ENCODE results near the gene PEDS1. TPM values are rescaled to one million over a fixed set of nuclear protein-coding genes. Genes with fewer than 3 reads are reported as not detected.

Gene PEDS1
- total RNA-seq, 4 donors from 2014 or later: 24.1 to 46.3 (median 31.8) TPM

DNA sequence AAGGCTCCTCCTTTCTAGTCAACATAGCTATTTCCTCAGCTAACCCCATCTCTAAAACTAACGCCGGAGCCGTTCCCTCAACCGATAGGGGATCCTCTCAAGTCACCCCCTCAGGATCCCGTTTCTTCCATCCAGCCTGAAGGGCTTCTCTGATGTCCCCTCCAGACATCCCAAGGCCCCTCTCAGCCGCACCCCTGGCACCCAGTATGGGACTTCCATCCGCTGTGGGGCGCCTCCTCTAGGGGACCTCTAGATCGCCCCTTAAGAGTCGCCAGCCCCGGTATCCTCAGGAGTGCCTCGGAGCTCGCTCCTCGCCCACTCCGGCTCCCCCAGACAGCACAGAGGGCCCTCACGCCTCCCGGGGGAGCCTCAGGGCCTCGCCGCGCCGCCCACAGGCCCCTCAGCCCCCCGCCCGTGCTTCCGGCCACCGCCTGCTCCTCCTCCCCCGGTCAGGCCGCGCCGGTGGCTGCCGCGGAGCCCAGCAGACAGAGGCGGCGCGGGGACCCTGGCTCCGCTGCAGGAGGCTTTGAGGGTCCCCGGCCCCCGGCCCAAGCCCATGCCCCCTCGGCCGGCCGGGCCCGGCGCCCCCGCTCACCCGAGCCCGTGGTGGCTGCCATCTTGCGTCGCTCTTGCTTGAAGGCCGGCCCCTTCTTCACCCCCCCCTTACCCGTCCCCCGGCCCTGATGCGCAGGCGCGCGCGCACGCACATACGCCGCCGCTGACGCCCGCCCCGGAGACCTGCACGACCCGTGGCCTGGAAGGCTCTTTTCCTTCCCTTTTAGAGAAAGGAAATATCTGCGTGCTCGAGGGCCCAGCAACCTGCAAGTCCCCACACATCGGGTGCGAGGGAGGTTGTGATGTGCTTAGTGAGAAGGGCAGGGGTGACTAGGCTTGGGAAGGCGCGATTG, 40.8 kb downstream of the PEDS1 start, which contains the start of gene UBE2V1:
Gene UBE2V1 (minus strand): TSS at position 639 of the 908 bp plus-strand sequence. CDS start 22 bp downstream, at position 617.
- TF ChIP-seq POLR2A (IDR thresholded peaks at IDR 0.05): peak; percentile 71 to 78
- no peak for TF ChIP-seq EP300 (IDR thresholded peaks at IDR 0.05)
- peak; percentile 80 for TF ChIP-seq POLR2AphosphoS5 (IDR thresholded peaks at IDR 0.05)
- TF ChIP-seq, protein P1, sequence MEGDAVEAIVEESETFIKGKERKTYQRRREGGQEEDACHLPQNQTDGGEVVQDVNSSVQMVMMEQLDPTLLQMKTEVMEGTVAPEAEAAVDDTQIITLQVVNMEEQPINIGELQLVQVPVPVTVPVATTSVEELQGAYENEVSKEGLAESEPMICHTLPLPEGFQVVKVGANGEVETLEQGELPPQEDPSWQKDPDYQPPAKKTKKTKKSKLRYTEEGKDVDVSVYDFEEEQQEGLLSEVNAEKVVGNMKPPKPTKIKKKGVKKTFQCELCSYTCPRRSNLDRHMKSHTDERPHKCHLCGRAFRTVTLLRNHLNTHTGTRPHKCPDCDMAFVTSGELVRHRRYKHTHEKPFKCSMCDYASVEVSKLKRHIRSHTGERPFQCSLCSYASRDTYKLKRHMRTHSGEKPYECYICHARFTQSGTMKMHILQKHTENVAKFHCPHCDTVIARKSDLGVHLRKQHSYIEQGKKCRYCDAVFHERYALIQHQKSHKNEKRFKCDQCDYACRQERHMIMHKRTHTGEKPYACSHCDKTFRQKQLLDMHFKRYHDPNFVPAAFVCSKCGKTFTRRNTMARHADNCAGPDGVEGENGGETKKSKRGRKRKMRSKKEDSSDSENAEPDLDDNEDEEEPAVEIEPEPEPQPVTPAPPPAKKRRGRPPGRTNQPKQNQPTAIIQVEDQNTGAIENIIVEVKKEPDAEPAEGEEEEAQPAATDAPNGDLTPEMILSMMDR (IDR thresholded peaks at IDR 0.05): peak in 3 of 4 experiments; percentile 25 to 58 (median 40)

GRCh38 chr20:50111829-50112495, 41.6 kb downstream of the PEDS1 start:
- Histone ChIP-seq H3K27me3 (no peaks in the 10 kb centered on the region), H3K4me1 (peaks cover 6 to 87% (median 62%) of the 10 kb centered on the region in 3 donors), H3K4me3 (peak overlapping the region; percentile 89 to 95), H3K9me3 (no peaks in the 10 kb centered on the region), H3K27ac (peak overlapping the region; percentile 91 to 98 (median 96)), H3K36me3 (no peaks in the 10 kb centered on the region)
- no peak for ATAC-seq
- no peak for TF ChIP-seq EP300 (IDR thresholded peaks at IDR 0.05)
- no peak for TF ChIP-seq POLR2AphosphoS5 (IDR thresholded peaks at IDR 0.05)
- TF ChIP-seq, protein P1 (IDR thresholded peaks at IDR 0.05): no peak
- no peak for TF ChIP-seq POLR2A (IDR thresholded peaks at IDR 0.05)
- WGBS, 2 donors (ENCODE audit: low coverage in 1 of 2): 1 to 3% methylated on average over 7 of the region's 9 CpGs

More for the DNA sequence above, 40.8 kb downstream of the PEDS1 start, which contains the start of gene UBE2V1:
- WGBS, 2 donors (ENCODE audit: low coverage in 1 of 2): 0% methylated on average over 1 to 13 of the region's 70 CpGs
- Histone ChIP-seq H3K9me3 (no peaks in the 10 kb centered on the region), H3K27ac (peak within 1 kb of the TSS; percentile 91 to 98 (median 96)), H3K4me3 (peak within 1 kb of the TSS; percentile 89 to 95), H3K36me3 (no peaks in the 10 kb centered on the region), H3K27me3 (no peaks in the 10 kb centered on the region), H3K4me1 (peaks cover 6 to 78% (median 59%) of the 10 kb centered on the region in 3 donors)
- ATAC-seq: peak; percentile 88

DNA sequence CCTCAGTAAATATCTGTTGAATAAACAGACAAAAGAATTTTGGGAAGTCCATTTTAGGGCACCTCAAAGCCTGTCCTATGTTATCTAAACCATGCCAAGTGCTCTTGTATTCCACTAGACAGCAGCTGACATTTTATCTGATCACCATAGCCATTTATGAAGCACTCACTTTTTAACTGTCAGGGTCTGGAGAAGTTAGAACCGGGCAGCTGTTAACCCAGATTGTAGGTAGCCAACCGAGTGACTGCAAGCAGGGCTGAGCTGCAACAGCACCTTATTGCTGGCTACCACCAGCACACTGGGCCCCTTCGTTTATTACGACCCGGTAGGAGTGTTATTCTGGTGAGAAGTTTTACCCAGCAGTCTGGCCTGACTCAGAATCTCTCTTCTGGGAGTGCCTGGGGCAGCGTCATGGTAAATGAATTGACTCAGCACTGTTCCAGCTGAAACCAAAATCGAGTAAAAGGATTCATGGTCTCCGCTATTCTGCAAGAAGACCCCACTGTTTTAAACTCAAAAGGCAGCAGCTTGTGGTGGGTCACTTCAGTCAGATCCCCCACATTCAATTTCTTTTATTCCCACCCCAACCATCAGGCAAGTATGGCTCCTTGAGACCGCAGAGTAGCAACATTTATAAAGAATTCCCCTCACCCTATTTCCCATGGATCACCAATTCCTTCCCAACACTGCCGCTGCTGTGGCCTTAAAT, 42.2 kb downstream of the PEDS1 start:
- H3K36me3 ChIP-seq: no peaks in the 10 kb centered on the region
- WGBS, 2 donors (ENCODE audit: low coverage in 1 of 2): 33 to 39% methylated on average over 9 of the region's 10 CpGs
- H3K4me3 ChIP-seq: peak overlapping the region; percentile 89 to 95
- ATAC-seq: no peak
- H3K9me3 ChIP-seq: no peaks in the 10 kb centered on the region
- peak overlapping the region; percentile 91 to 98 (median 96) for H3K27ac ChIP-seq
- TF ChIP-seq EP300 (IDR thresholded peaks at IDR 0.05) (no peak), POLR2AphosphoS5 (IDR thresholded peaks at IDR 0.05) (no peak), POLR2A (IDR thresholded peaks at IDR 0.05) (no peak)
- TF ChIP-seq, protein P1 (IDR thresholded peaks at IDR 0.05): no peak
- H3K27me3 ChIP-seq: no peaks in the 10 kb centered on the region
- peaks cover 6 to 90% (median 61%) of the 10 kb centered on the region in 3 donors for H3K4me1 ChIP-seq

DNA sequence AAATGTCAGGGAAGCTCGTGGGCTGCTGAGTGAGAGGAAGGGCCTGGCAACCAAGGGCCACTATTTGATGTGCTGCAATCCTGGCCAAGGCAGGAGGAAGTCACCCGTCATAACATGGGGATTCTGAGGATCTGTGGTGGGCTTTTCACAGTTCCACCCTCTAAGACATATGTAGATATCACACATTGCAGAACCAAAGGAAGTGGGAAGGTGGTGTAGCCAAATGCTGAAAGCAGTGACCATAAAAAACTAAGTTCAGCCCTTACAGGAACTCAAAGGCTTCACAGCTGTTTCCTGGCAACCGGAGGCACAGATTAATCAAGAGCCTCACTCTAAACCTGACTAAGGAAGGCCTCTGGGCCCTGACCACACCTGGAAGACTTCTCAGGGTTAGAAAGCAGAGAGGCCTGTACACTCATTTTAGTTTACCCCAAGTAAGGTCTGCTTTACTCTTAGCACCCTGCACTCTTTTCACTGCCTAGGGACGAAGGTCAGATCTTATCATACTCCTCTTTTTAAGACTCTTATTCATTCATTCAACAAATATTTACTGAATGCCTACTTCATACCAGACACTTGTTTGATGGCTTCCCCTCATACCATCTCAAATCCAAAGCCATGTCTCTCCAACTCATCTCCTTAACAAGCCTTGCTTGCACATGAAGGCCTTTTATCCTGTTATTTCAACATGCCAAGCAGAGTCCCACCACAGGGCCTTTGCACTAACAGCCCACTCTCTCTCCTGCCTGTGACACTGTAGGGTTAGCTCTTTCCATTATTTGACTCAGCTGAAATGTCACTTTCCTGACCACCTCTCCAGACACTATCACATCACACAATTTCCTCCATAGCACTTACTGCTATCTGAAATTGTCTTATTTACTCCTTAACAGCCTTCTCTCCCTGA, 43.1 kb downstream of the PEDS1 start:
- WGBS, 2 donors (ENCODE audit: low coverage in 1 of 2): 39 to 46% methylated on average over 3 to 4 of the region's 4 CpGs
- no peaks in the 10 kb centered on the region for H3K36me3 ChIP-seq
- H3K27ac ChIP-seq: peak overlapping the region in 3 of 4 donors; percentile 91 to 98 (median 96)
- no peak for ATAC-seq
- TF ChIP-seq, protein P1 (IDR thresholded peaks at IDR 0.05): no peak
- TF ChIP-seq EP300 (IDR thresholded peaks at IDR 0.05) (no peak), POLR2A (IDR thresholded peaks at IDR 0.05) (no peak)
- no peaks in the 10 kb centered on the region for H3K9me3 ChIP-seq
- H3K4me1 ChIP-seq: peaks cover 6 to 92% (median 58%) of the 10 kb centered on the region in 3 donors
- no peaks in the 10 kb centered on the region for H3K27me3 ChIP-seq
- H3K4me3 ChIP-seq: no peak overlapping the region

All from gastroesophageal sphincter (tissue), 4 donors.